Medulla oblongata (tissue), 1 donor: ENCODE measurements around the gene DNPEP.
"Not testable (repeated sequence)": the region's sequence is repeated elsewhere in the genome, so short reads cannot be mapped to it uniquely, and the experiment has no call there.

Source experiments
- DNase-seq: peaks from one replicate; pipeline ENCODE4 v3.0.0-alpha.2; 2015; ENCODE audit errors: extremely low spot score

Gene DNPEP

DNA sequence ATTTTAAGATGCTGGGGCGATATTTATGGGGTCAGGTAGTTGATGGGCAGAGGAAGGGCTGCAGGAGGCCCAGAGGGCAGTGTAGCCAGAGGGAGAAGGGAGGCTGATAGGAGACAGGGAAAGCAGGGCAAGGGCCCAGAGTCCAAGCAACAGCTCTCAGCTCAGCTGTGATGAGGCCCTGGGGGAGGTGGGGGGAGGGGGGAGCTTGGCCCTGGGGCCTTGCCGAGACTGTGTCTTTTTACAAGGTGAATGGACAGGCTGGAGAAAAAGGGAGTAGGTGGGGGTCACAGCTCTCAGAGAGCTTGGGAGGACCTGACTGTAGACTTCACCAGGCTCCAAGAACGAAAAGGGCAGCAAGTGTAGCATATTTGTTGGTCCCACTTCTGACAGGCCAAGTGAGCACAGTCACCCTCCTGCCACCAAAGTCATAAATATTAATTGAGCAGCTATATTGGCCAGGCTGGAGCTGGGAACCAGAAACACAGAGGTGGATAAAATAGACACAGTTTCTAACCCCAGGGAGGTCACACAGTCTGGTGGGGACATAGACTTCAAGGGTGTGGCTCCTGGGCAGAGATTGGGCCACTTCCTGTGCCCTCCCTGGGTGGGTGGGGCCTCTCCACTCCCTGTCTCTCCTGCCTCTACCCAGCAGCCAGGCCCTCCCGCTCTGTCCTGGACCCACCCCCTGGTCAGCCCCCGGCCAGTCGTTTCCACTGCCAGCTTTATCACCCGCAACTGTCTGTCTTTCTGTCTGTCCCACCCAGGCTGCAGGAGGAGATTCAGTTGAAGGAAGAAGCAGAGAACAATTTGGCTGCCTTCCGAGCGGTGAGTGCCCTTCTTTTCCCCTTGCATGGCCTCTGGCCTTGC lies 31.9 kb upstream of the DNPEP start:
- DNase-seq = no peak

DNA sequence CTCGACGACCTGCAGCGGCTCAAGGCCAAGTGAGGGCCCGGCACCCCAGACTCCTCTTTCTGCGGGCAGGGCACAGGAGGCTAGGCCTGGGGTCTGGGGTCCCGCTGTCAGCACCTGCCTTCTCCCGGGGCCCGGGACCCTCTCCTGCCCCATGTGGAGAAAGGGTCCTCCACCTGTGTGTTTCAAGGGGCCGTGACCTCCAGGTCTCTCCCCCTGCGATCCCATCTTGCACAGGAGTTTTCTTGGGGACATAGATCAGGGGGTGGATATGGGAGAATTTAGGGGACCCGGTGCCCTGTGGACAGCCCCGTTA lies 31.3 kb upstream of the DNPEP start:
- DNase-seq = no peak

DNA sequence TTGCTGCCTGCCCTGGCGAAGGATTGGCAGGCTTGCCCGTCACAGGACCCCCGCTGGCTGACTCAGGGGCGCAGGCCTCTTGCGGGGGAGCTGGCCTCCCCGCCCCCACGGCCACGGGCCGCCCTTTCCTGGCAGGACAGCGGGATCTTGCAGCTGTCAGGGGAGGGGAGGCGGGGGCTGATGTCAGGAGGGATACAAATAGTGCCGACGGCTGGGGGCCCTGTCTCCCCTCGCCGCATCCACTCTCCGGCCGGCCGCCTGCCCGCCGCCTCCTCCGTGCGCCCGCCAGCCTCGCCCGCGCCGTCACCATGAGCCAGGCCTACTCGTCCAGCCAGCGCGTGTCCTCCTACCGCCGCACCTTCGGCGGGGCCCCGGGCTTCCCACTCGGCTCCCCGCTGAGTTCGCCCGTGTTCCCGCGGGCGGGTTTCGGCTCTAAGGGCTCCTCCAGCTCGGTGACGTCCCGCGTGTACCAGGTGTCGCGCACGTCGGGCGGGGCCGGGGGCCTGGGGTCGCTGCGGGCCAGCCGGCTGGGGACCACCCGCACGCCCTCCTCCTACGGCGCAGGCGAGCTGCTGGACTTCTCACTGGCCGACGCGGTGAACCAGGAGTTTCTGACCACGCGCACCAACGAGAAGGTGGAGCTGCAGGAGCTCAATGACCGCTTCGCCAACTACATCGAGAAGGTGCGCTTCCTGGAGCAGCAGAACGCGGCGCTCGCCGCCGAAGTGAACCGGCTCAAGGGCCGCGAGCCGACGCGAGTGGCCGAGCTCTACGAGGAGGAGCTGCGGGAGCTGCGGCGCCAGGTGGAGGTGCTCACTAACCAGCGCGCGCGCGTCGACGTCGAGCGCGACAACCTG lies 30.7 kb upstream of the DNPEP start, which contains the start of gene DES:
TSS of gene DES (plus strand) at position 223 of the 857 bp plus-strand sequence. CDS start at position 309, 86 bp downstream.
- DNase-seq = no peak

DNA sequence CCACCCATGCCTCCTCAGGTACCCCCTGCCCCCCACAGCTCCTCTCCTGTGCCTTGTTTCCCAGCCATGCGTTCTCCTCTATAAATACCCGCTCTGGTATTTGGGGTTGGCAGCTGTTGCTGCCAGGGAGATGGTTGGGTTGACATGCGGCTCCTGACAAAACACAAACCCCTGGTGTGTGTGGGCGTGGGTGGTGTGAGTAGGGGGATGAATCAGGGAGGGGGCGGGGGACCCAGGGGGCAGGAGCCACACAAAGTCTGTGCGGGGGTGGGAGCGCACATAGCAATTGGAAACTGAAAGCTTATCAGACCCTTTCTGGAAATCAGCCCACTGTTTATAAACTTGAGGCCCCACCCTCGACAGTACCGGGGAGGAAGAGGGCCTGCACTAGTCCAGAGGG lies 29.7 kb upstream of the DNPEP start:
- no peak for DNase-seq

DNA sequence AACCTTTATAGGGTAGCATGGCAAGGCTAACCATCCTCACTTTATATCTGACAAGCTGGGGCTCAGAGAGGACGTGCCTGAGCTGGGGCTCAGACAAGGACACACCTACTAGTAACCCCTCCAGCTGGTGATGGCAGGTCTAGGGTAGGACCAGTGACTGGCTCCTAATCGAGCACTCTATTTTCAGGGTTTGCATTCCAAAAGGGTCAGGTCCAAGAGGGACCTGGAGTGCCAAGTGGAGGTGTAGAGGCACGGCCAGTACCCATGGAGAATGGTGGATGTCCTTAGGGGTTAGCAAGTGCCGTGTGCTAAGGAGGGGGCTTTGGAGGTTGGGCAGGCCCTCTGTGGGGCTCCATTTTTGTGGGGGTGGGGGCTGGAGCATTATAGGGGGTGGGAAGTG lies 29.2 kb upstream of the DNPEP start:
- DNase-seq = no peak

DNA sequence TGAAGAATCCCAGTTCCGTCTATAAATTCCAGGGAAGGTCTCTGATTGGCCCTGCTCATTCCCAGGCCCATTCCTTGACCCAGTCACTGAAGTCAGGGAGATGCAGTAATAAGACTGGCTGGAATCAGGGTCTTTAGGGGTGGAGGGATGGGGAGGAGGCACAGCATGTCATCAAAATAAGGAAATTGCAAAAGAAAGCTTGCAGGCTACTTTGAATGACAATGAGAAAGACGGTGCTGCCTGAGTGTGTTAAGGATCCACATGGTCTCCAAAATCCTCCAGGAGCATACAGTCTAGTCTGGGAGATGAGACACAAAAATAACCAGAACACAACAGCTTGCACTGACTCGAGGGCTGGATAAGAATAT lies 28.5 kb upstream of the DNPEP start:
- no peak for DNase-seq

DNA sequence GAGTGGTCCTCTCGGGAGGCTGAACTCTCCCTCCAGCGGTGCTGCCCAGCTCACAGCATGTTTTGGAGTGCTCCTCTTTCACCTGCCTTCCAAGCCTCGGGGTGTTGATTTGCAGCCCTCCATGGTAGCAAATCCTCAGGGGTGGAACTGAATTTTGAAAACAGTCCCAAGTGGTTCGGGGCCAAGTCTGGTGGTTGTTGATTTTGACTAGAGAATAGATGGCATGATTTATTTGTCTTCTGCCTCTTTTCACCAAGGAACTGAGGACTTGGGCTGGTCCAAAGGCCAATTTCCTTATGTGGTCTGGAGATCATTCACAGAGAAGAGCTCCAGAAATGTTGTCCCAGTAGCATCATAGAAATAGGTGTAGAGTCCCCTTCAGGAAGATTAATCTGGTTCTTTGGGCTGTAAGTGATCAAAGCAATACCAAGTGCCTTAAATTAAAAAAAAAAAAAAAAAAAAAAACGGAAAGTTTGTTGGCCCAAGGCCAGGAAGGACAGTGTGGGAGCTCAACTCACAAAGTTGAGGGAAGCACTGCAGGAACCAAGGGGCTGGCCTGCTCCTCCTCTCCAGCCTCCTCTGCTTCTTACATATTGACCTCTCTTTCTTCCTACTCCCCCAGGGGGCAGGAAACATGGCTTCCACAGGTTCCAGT lies 28.0 kb upstream of the DNPEP start:
- no peak for DNase-seq

DNA sequence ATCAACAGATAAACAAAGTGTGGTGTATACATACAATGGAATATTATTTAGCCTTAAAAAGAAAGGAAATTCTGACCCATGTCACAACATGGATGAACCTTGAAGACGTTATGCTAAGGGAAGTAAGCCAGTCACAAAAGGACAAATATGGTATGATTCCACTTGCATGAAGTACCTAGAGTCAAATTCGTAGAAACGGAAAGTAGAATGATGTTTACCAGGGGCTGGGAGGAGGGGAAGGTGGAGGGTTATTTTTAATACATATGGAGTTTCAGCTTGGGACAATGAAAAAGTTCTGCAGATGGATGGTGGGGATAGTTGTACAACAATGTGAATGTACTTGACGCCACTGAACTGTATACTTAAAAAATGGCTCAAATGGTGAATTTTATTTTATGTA lies 27.1 kb upstream of the DNPEP start:
- DNase-seq = no peak

DNA sequence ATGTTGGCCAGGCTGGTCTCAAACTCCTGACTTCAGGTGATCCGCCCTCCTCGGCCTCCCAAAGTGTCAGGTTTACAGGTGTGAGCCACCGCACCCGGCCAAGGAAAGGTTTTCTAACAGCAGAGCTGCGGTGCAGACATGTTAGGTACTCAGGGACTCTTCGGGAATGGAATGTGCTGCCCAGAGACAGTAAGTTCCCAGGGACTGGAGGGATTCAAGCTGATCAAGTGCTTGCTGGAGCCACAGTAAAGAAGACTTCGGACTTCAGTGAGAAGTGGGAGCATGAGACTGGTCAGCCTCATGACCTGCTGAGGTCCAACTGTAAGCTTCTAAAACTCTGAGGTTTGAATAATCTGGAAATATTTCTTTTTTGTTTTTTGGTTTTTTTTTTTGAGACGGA lies 22.7 kb upstream of the DNPEP start:
- DNase-seq = no peak

DNA sequence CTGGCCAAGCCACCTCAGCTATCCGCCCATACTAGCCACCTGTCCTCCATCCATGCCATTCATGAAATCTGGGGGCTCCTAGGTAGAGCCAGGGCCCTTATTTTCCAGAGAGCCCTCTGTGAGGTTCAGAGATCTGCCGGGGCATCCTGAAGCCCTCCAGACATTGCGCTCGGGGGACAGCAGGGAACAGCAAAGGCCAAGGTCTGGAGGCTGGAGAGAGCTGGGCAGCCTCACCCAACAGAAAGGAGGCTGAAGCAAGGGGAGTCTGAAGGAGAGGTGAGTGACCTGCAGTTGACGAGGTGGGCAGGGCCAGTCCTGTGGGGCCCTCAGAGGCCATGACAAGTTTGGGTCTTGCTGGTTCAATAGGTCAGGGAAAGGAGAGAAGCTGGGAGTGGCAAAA lies 21.9 kb upstream of the DNPEP start:
- DNase-seq = no peak

DNA sequence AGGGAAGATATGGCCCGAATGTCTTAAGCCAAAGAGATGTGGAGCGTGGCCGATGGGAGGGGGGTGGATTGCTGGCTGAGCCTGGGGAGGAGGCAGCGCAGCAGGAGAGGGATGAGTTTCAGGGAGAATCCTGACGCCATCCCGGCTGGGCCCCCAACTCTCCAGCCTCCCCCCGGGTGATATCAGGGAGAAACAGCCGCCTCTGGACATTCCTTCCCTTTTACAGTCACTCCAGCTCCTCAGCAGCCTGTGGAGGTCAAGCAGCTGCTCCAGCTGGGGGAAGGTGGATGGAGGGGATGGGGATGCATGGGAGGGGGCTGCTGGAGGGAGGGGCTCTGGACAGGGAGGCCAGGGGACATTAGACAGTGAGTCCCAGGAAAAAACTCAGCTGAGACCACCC lies 20.9 kb upstream of the DNPEP start:
- no peak for DNase-seq

DNA sequence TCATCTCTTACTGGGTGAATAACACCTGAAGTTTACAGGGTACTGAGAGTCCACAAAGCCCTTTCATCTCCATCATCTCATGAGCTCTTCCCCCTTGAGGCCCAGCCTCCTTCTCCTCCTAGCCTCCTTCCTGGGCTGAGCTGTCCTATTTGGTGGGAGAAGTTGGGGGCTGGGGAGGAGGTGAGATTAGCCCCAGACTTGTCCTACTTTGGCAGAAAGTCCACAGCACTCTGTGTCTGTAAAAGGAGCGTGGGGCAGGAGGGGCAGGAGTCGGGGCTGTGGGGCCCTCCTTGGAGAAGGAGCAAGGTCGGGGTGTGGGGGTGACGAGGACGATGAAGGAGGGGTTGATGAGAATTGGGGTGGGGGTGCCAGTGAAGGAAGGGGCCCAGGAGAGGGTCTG lies 20.5 kb upstream of the DNPEP start:
- no peak for DNase-seq

DNA sequence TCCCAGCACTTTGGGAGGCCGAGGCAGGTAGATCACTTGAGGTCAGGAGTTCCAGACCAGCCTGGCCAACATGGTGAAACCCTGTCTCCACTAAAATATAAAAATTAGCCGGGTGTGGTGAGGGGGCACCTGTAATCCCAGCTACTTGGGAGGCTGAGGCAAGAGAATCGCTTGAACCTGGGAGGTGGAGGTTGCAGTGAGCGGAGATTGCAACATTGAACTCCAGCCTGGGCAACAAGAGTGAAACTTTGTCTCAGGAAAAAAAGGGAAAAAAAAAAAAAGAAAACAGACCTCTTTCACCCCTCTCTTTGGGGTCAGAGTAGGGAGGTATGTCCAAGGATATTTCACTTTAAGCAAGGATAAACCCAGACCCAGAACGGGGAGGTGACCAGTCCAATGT lies 19.6 kb upstream of the DNPEP start:
- DNase-seq = not testable (repeated sequence)

DNA sequence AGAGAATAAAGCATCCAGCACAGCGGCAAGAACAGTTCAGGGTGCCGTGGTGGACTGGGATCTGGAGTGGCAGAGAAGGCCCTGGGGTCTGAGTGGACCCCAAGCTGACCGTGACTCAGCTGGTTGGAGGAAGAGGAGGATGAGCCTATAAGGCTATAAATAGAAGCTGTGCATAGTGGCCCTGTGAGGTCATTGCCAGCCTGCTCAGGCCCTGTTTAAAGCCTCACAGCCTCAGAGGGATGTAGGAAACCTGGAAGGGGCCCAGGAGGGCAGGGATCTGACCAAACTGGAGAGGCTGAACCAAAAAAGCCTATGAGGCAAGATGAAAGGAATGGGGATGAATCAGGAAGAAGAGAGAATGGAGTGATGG lies 19.1 kb upstream of the DNPEP start:
- DNase-seq = no peak

DNA sequence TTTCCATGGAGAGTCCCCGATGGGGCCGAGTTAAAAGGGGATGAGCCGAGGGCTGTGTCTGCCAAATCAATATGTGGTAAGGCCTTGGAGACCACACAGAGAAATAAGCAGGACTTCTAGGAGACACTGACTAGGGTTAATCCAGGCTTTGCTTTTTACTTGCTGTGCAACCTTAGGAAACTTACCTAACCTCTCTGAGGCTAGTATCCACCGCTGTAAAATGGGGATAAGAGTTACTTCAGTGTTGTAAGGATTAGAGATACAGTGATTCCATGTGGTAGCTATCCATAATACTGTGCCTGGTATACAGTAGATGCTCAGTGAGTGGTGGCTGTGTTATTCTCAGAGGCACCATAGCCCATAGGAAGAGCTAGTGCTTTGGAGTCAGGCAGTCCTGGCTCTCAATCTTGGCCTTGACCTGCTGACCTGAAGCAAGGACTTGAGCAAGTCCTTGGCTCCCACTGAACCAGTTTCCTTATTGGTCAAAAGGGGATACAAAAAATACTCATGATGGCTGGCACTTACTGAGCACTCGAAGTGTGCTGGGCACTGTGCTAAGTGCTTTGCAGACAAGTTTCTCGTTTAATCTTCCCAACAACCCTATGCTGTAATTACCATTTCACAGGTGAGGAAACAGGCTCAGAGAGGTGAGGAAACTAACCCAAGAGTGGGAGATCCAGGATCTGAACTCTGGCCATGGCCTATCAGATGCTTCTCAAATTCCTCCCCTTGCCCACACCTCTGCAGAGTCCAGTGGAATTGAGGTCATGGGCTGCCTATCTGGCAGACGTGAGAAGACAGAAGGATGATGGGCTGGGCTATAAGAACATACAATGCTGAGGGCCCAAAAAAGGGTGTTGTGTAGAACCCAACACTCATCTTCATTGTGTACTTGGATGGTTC lies 18.5 kb upstream of the DNPEP start:
- DNase-seq = no peak

DNA sequence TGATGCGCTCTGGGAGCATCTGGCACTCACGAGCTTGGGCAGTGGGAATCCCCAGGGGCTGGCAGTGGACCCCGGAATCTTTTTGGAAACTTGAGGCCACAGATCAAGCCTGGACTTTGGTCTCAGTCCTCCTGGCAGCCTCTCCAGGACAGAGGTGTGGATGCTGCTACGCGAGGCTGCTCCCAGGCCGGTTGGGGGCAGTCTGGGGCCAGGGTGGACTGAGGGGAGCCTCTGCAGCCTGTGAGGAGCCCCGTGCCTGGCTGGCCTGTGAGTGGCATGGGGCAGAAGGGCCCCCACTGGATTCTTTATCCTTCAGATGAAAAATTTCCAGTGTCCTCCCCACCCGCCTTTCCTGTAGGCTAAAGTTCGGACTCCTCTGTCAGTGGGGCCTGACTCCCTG lies 17.7 kb upstream of the DNPEP start:
- no peak for DNase-seq

DNA sequence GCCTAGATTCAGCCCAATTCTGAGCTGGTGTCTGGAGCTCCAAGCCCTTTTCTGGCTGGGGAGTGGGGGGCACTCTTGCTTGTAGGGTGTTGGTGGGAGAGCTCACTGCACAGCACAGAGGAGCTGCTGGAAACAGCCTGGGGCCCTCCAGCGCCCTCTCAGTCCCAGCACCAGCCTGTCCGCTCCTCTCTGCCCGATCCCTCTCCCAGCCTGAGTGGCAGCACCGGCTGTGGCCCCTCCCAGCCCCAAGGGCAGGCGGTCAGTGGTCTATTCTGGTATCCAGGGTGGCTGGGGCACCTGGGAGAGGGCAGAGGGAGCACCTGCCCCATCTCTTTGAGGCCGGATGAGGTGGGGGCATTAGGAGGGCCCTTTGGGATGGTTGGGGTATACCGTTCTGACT lies 17.2 kb upstream of the DNPEP start:
- no peak for DNase-seq

DNA sequence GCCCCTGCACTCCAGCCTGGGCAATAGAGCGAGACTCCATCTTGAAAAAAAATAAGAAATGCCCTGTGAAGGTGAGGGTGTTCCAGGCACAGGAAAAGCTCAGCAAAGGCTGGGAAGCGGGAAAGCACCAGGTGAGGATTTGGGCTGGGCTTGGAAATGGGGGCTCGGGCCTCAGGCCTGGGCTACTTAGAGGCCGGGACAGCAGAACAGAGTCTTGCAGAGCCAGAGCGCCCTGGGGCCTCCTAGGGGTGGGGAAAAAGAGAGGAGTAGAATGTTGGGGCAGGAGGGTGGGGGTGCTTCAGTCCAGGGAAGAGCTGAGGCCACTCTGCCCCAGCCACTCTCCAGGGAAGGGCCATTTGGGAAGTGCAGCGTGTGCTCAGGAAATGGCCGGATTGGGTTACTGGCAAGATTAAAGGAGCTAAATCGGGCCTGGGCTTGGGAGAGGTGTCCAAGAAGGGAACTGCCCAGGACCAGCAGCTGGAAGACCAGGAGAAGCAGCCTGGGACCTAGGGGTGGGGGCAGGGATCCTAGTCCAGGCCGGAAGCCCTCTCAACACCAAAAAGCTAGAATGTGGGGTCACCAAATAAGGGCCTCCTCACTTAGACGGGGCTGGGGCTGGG lies 16.7 kb upstream of the DNPEP start:
- no peak for DNase-seq

DNA sequence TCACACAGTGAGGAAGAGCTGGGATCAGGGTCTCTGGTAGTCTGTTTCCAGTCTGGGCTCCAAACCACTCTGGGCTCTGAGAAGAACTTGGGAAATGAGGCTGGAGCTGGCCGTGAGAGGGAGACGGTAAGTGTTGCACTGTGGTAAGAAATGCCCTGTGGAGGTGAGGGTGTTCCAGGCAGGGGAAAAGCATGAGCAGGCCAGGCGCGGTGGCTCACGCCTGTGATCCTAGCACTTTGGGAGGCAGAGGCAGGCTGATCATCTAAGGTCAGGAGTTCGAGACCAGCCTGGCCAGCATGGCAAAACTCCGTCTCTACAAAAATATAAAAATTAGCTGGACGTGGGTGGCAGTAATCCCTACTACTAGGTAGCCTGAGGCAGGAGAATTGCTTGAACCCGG lies 16.1 kb upstream of the DNPEP start:
- DNase-seq = no peak

DNA sequence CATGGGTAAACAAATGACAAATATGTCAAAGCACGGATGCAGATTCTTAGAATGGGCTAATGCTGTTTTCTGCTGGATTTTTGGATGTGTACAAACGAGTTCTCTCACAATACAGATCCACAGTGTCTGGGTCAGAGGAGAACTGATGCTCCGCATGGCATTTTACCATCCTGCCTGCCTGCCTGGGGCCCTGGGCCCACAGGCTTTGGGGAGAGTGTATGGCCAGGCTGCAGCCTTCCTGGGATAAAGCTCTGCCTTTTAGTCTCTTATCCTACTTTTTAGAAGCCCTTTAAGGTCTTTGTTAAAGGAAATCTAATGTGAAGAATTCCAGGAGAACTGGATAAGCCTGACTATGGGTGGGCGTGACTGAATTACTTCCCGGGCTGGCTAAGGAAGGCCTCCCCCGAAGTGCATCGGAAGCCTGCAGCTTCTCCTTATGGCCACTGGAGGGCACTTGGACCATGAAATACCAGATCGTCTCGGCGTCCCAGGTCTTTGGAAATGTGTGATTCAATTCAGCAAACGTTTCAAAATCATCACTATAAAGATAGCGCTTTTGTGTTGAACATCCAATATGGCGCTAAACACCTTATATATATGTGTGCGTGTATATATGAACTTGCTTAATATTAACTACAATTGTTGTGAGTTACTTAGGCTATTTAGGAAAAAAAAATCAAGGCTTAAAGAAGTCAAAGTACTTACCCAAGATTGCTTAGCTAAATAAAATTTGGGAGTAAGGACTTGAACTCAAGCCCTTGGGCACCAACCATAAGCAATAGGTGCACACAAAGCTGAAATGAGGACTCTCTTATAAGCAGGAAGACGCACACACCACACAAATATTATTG lies 15.2 kb upstream of the DNPEP start:
- peak; percentile 81 for DNase-seq
